HepG2 (cell line): ENCODE results near the gene KNL1. TPM values are rescaled to one million over a fixed set of nuclear protein-coding genes. Genes with fewer than 3 reads are reported as not detected.

ENCODE experiments used
- ARNTL ChIP-seq: sonication (generic); formaldehyde crosslinking; IDR thresholded peaks from 2 replicates; pipeline ENCODE4 v1.4.0; 2020; ENCODE audit warnings: mild to moderate bottlenecking, missing genetic modification reagents
- CHCHD3 ChIP-seq: sonication (generic); formaldehyde crosslinking; IDR thresholded peaks from 2 replicates; pipeline ENCODE4 v1.8.0; 2022; ENCODE audit warnings: mild to moderate bottlenecking, missing genetic modification reagents, moderate library complexity
- ELF1 ChIP-seq: sonication (generic); formaldehyde crosslinking; IDR thresholded peaks from 2 replicates; pipeline ENCODE4 v1.4.0; 2020; ENCODE audit warnings: missing genetic modification reagents
- MYC ChIP-seq: sonication (generic); formaldehyde crosslinking; IDR thresholded peaks from 2 replicates; pipeline ENCODE4 v1.9.0; 2021; ENCODE audit warnings: missing genetic modification reagents, borderline replicate concordance
- PAX8 ChIP-seq: sonication (generic); formaldehyde crosslinking; IDR thresholded peaks from 2 replicates; pipeline ENCODE4 v1.8.0; 2022; ENCODE audit warnings: mild to moderate bottlenecking, missing genetic modification reagents, borderline replicate concordance
- POLR2AphosphoS5 ChIP-seq: IDR thresholded peaks from 2 replicates; pipeline ENCODE4 v1.6.1; 2012; ENCODE audit warnings: low read depth, low read length
- PREB ChIP-seq: sonication (generic); formaldehyde crosslinking; IDR thresholded peaks from 2 replicates; pipeline ENCODE4 v1.4.0; 2020; ENCODE audit warnings: missing genetic modification reagents
- SMAD9 ChIP-seq: sonication (generic); formaldehyde crosslinking; IDR thresholded peaks from 2 replicates; pipeline ENCODE4 v1.5.1; 2020; ENCODE audit warnings: mild to moderate bottlenecking, missing genetic modification reagents
- SRSF9 ChIP-seq: fragments of 200-400 bp; formaldehyde crosslinking; IDR thresholded peaks from 2 replicates; pipeline ENCODE4 v1.6.1; 2018; ENCODE audit warnings: borderline replicate concordance, mild to moderate bottlenecking, low read depth, low read length; ENCODE audit not compliant: insufficient read depth, poor library complexity, severe bottlenecking
- ZNF263 ChIP-seq: sonication (generic); formaldehyde crosslinking; IDR thresholded peaks from 2 replicates; pipeline ENCODE4 v1.4.0; 2020; ENCODE audit warnings: missing genetic modification reagents
- ZNF484 ChIP-seq: sonication (generic); formaldehyde crosslinking; IDR thresholded peaks from 2 replicates; pipeline ENCODE4 v1.5.1; 2020; ENCODE audit warnings: mild to moderate bottlenecking, low read depth, missing genetic modification reagents, borderline replicate concordance
- ZNF615 ChIP-seq: sonication (generic); formaldehyde crosslinking; IDR thresholded peaks from 2 replicates; pipeline ENCODE4 v1.5.0; 2020; ENCODE audit warnings: mild to moderate bottlenecking, missing genetic modification reagents, borderline replicate concordance
- ZNF790 ChIP-seq: sonication (generic); formaldehyde crosslinking; IDR thresholded peaks from 2 replicates; pipeline ENCODE4 v1.8.0; 2022; ENCODE audit warnings: missing genetic modification reagents, mild to moderate bottlenecking, borderline replicate concordance
- ZXDC ChIP-seq: sonication (generic); formaldehyde crosslinking; IDR thresholded peaks from 2 replicates; pipeline ENCODE4 v1.5.0; 2020; ENCODE audit warnings: mild to moderate bottlenecking, missing genetic modification reagents
- polyA plus RNA-seq, 8 experiments: library from polyadenylated mRNA; depleted of rRNA in 3 of 8; stranded (reverse) in 7 of 8; unstranded in 1 of 8; fragments of >200 nt; fragmentation: Illumina TruSeq in 4 of 8; extraction: Trizol in 4 of 8; gene quantifications; 2 replicates each; pipeline versions ENCODE4 v1.2.1 to v1.2.3, GENCODE V29; 2011 to 2016; ENCODE audit warnings: low read depth in 4 of 8, missing spikeins in 1 of 8, mixed read lengths in 1 of 8; ENCODE audit not compliant: insufficient read depth in 1 of 8
- total RNA-seq, 5 experiments: library from RNA; depleted of rRNA; stranded (reverse); fragments of >200 nt; fragmentation: Illumina TruSeq; extraction: Trizol; gene quantifications; 2 replicates each; pipeline ENCODE4 v1.2.3, GENCODE V29; 2016; ENCODE audit warnings: low read depth in 1 of 5
- TF ChIP-seq, protein P1 (sequence below): sonication (generic); formaldehyde crosslinking; IDR thresholded peaks from 2 replicates; pipeline ENCODE4 v1.9.0; 2022; ENCODE audit warnings: missing genetic modification reagents, mild to moderate bottlenecking, borderline replicate concordance
- TF ChIP-seq, protein P2 (sequence below): sonication (generic); formaldehyde crosslinking; IDR thresholded peaks from 2 replicates; pipeline ENCODE4 v1.4.0; 2020; ENCODE audit warnings: missing genetic modification reagents, borderline replicate concordance
- TF ChIP-seq, protein P3 (sequence below): sonication (generic); formaldehyde crosslinking; IDR thresholded peaks from 2 replicates; pipeline ENCODE4 v1.5.0; 2020; ENCODE audit warnings: missing genetic modification reagents

The KNL1 gene
- total and polyA plus RNA-seq, 2 of the 13 experiments (the other 11 are each of a cell fraction or from before 2014, with no cell fraction given), result 8.0 to 21.4 TPM

DNA sequence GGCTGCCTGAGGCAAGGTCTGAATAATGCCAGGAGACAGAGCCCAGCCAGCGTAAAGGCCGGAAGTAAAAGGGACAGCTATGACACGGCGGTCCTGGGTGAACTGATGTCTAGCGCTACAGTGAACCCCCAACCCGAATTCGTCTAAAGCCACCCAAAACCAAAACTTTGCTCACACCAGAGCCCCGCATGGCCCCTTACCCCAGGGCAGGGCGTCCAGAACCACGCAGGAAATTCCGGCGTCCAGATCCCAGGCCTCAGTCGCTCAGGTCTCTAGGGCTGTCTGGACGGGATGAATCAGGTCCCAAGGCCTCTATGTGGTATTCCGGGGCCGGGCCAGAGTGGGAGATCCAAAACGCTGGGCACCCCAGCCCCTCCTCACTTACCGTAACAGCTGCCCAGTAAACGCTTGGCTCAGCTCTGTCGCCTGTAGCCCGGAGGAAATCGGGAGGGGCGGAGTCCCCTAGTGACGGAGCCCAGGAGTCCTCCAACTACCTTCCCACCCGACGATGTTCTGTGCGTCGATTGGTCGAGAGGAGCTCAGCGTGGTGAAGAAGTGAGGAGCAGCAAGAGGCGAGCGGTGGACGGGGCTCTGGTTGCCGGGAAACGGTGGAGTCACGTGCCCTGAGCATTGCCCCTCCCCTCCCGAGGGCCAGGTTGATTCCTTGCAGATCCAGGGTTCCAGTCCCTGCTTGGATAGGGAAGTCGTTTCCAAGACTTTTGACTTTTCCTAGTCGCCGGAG is 29.3 kb upstream of the KNL1 start, which contains the start of gene CCDC32 (continued):
- TF ChIP-seq, protein P1, sequence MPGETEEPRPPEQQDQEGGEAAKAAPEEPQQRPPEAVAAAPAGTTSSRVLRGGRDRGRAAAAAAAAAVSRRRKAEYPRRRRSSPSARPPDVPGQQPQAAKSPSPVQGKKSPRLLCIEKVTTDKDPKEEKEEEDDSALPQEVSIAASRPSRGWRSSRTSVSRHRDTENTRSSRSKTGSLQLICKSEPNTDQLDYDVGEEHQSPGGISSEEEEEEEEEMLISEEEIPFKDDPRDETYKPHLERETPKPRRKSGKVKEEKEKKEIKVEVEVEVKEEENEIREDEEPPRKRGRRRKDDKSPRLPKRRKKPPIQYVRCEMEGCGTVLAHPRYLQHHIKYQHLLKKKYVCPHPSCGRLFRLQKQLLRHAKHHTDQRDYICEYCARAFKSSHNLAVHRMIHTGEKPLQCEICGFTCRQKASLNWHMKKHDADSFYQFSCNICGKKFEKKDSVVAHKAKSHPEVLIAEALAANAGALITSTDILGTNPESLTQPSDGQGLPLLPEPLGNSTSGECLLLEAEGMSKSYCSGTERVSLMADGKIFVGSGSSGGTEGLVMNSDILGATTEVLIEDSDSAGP, result peak; percentile 71; the same call in 1 of the 2 replicates
- TF ChIP-seq CHCHD3 (CRISPR knock-in tag), result no peak
- no peak for TF ChIP-seq PAX8 (CRISPR knock-in tag)
- TF ChIP-seq ZXDC (CRISPR knock-in tag), result peak; percentile 74; the same call in 1 of the 2 replicates
- peak; percentile 45; the same call in 1 of the 2 replicates for TF ChIP-seq ZNF790 (CRISPR knock-in tag)
- TF ChIP-seq ZNF484, result no peak
- TF ChIP-seq SRSF9, result no peak
- no peak for TF ChIP-seq ZNF263 (CRISPR knock-in tag)
- peak; percentile 68; the same call in 1 of the 2 replicates for TF ChIP-seq ARNTL (CRISPR knock-in tag)
- TF ChIP-seq MYC, result peak; percentile 48
- no peak for TF ChIP-seq SMAD9
- TF ChIP-seq PREB (CRISPR knock-in tag), result no peak
- peak; percentile 36 for TF ChIP-seq ELF1 (CRISPR knock-in tag)
- TF ChIP-seq POLR2AphosphoS5, result peak; percentile 80
- TF ChIP-seq ZNF615 (CRISPR knock-in tag), result no peak
- TF ChIP-seq, protein P2, sequence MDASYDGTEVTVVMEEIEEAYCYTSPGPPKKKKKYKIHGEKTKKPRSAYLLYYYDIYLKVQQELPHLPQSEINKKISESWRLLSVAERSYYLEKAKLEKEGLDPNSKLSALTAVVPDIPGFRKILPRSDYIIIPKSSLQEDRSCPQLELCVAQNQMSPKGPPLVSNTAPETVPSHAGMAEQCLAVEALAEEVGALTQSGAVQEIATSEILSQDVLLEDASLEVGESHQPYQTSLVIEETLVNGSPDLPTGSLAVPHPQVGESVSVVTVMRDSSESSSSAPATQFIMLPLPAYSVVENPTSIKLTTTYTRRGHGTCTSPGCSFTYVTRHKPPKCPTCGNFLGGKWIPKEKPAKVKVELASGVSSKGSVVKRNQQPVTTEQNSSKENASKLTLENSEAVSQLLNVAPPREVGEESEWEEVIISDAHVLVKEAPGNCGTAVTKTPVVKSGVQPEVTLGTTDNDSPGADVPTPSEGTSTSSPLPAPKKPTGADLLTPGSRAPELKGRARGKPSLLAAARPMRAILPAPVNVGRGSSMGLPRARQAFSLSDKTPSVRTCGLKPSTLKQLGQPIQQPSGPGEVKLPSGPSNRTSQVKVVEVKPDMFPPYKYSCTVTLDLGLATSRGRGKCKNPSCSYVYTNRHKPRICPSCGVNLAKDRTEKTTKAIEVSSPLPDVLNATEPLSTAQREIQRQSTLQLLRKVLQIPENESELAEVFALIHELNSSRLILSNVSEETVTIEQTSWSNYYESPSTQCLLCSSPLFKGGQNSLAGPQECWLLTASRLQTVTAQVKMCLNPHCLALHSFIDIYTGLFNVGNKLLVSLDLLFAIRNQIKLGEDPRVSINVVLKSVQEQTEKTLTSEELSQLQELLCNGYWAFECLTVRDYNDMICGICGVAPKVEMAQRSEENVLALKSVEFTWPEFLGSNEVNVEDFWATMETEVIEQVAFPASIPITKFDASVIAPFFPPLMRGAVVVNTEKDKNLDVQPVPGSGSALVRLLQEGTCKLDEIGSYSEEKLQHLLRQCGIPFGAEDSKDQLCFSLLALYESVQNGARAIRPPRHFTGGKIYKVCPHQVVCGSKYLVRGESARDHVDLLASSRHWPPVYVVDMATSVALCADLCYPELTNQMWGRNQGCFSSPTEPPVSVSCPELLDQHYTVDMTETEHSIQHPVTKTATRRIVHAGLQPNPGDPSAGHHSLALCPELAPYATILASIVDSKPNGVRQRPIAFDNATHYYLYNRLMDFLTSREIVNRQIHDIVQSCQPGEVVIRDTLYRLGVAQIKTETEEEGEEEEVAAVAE (CRISPR knock-in tag), result peak; percentile 94
- TF ChIP-seq, protein P3, sequence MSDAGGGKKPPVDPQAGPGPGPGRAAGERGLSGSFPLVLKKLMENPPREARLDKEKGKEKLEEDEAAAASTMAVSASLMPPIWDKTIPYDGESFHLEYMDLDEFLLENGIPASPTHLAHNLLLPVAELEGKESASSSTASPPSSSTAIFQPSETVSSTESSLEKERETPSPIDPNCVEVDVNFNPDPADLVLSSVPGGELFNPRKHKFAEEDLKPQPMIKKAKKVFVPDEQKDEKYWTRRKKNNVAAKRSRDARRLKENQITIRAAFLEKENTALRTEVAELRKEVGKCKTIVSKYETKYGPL (CRISPR knock-in tag), result no peak
